Measurements from ENCODE around the gene SPARC.

DNA sequence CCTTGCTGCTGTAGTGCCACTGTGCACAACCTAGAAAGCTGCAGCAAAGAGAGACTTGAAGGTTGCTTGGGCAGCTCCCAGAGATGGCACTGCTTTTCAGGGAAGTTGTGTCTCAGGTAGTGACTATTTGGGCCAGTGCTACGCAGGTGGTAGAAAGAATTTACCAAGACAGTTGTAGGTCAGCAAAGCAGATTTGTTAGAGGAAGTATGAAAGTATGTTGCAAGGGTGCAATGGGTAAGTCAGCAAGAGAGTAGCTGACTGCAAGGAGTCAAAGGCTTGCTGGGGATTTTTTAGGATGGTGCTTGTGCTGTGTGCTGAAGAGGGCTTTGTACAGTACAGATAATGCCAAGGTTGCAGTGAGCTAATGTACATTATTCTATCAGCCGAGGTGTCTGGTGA lies 33.5 kb upstream of the SPARC start:
- TF ChIP-seq, protein P1, sequence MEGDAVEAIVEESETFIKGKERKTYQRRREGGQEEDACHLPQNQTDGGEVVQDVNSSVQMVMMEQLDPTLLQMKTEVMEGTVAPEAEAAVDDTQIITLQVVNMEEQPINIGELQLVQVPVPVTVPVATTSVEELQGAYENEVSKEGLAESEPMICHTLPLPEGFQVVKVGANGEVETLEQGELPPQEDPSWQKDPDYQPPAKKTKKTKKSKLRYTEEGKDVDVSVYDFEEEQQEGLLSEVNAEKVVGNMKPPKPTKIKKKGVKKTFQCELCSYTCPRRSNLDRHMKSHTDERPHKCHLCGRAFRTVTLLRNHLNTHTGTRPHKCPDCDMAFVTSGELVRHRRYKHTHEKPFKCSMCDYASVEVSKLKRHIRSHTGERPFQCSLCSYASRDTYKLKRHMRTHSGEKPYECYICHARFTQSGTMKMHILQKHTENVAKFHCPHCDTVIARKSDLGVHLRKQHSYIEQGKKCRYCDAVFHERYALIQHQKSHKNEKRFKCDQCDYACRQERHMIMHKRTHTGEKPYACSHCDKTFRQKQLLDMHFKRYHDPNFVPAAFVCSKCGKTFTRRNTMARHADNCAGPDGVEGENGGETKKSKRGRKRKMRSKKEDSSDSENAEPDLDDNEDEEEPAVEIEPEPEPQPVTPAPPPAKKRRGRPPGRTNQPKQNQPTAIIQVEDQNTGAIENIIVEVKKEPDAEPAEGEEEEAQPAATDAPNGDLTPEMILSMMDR (IDR thresholded peaks at IDR 0.05; ENCODE audit: low read length): no peak
- TF ChIP-seq EZH2 (optimal IDR thresholded peaks at IDR 0.05; ENCODE audit: low read depth, low read length) (no peak), EZH2phosphoT487 (IDR thresholded peaks at IDR 0.05; ENCODE audit: low read length) (no peak)
